ENCODE measurements around the gene VCL. TPM values are rescaled to one million over a fixed set of nuclear protein-coding genes. Genes with fewer than 3 reads are reported as not detected.
"Not testable (repeated sequence)": the region's sequence is repeated elsewhere in the genome, so short reads cannot be mapped to it uniquely, and the experiment has no call there.

The VCL gene
- total and polyA plus RNA-seq, 4 experiments from 2014 or later, result 29.6 to 60.3 (median 38.9) TPM

DNA sequence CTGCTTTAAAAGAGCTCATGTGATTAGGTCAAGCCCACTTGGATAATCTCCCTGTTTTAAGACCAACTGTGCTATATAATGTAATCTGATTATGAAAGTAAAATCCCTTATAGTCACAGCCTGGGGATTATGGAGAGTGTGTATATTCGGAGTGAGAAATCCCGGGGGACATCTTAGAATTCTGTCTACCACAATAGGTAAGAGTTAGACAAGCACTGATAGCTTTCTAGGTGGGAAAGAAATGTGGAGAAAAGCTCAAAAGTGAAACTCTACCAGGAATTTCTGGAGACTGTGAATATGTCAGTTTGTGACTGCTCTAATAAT is 2.9 kb upstream of the VCL start:
- DNase-seq, result no peak
- intact Hi-C loops (cut with micrococcal nuclease), result loop anchor here (5.0 kb wide), 2 partner anchors 42 to 832 kb away; partner anchors contain the start of gene KAT6B
- Mint-ChIP-seq H3K9me3 (peaks cover 0 to 5% (median 0%) of the 10 kb centered on the region in 8 donors), H3K27me3 (no peaks in the 10 kb centered on the region), H3K27ac (peak overlapping the region in 3 of 7 donors; percentile 13 to 57 (median 43)), H3K4me3 (peak overlapping the region in 2 of 8 donors; percentile 5 to 25), H3K4me1 (peaks cover 31 to 64% (median 48%) of the 10 kb centered on the region in 4 donors), H3K36me3 (peaks cover 6 to 15% of the 10 kb centered on the region in 2 donors)
- Histone ChIP-seq H3K36me3 (ENCODE audit: insufficient read depth, low read length) (no peaks in the 10 kb centered on the region), H3K4me3 (ENCODE audit: low read length in 2 of 2) (no peak overlapping the region), H3K27ac (ENCODE audit: low read depth, low read length) (no peak overlapping the region), H3K9me3 (ENCODE audit: control insufficient read depth in 1 of 2, low read length in 2 of 2) (no peaks in the 10 kb centered on the region), H3K4me1 (ENCODE audit: insufficient read depth, low read length) (peaks cover 56% of the 10 kb centered on the region), H3K27me3 (ENCODE audit: insufficient read depth, low read length) (no peaks in the 10 kb centered on the region)
- ChIA-PET POLR2A (ENCODE audit: partially characterized antibody) (interaction anchor here (0.7 to 2.3 kb wide), 2 partner anchors 38 to 88 kb away, joined by 3 to 11 read pairs; no protein-coding TSS in a partner anchor), CTCF (ENCODE audit: partially characterized antibody) (interaction anchor here (0.8 to 2.1 kb wide), 6 partner anchors 20 to 54 kb away, joined by 3 to 8 read pairs (median 4); no protein-coding TSS in a partner anchor)

DNA sequence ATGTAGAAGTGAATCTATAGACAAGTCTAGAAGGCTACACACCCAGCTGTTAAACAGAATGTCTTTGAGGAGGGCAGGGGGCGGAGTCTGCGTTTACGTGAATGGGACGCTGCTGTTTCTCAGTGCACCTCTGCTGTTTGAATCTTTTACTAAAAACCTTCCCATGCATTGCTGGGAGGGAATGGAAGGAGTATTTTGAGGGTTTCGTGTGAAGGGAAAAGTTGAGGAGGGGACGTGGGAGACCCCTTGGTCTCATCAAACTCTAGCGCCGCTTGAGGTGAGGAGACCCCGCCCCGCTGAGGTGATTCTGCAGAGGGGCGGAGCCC is 492 bp upstream of the VCL start:
- Histone ChIP-seq H3K27me3 (ENCODE audit: insufficient read depth, low read length) (no peaks in the 10 kb centered on the region), H3K4me1 (ENCODE audit: insufficient read depth, low read length) (peaks cover 60% of the 10 kb centered on the region), H3K36me3 (ENCODE audit: insufficient read depth, low read length) (no peaks in the 10 kb centered on the region), H3K9me3 (ENCODE audit: control insufficient read depth in 1 of 2, low read length in 2 of 2) (no peaks in the 10 kb centered on the region), H3K27ac (ENCODE audit: low read depth, low read length) (peak overlapping the region; percentile 87), H3K4me3 (ENCODE audit: low read length in 2 of 2) (peak overlapping the region; percentile 76 to 94)
- POLR2A ChIA-PET (ENCODE audit: partially characterized antibody), result interaction anchor here (0.8 to 2.7 kb wide), 9 partner anchors 12 to 122 kb away, joined by 3 to 11 read pairs (median 4); no protein-coding TSS in a partner anchor
- peaks cover 0 to 5% (median 0%) of the 10 kb centered on the region in 8 donors for H3K9me3 Mint-ChIP-seq
- H3K4me1 Mint-ChIP-seq, result peaks cover 33 to 71% (median 52%) of the 10 kb centered on the region in 4 donors
- CTCF ChIA-PET (ENCODE audit: partially characterized antibody), result interaction anchor here (1.0 to 2.0 kb wide), 4 partner anchors 15 to 56 kb away, joined by 3 to 7 read pairs (median 4); no protein-coding TSS in a partner anchor
- H3K4me3 Mint-ChIP-seq, result peak overlapping the region; percentile 98 to 100 (median 100)
- peak in 3 of 5 donors; percentile 76 to 88 (median 88) for DNase-seq
- peak overlapping the region; percentile 81 to 100 (median 99) for H3K27ac Mint-ChIP-seq
- no peaks in the 10 kb centered on the region for H3K27me3 Mint-ChIP-seq
- intact Hi-C loops (cut with micrococcal nuclease), result loop anchor here (5.0 kb wide), 2 partner anchors 40 to 830 kb away; partner anchors contain the start of gene KAT6B
- H3K36me3 Mint-ChIP-seq, result peaks cover 11 to 15% of the 10 kb centered on the region in 2 donors

DNA sequence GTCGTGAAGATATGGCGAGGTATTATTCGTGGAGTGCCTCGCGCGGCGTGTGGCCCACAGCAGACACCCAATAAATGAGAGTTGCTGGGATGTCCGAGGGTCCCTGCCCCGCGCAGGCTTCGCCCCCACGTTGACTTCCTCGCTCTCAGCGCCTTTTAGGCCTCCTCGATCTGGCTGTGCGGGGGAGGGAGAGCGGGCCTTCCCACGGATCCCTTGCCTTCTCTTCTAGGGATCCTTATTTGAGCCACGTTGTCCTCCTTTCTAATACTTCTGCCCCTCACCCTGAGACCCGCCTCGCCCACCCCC is 660 bp downstream of the VCL start:
- intact Hi-C loops (cut with micrococcal nuclease), result loop anchor here (1.0 to 5.0 kb wide), 5 partner anchors 24 to 829 kb away; partner anchors contain the start of gene KAT6B
- Histone ChIP-seq H3K27ac (ENCODE audit: low read depth, low read length) (peak overlapping the region; percentile 87), H3K4me1 (ENCODE audit: insufficient read depth, low read length) (peaks cover 57% of the 10 kb centered on the region), H3K27me3 (ENCODE audit: insufficient read depth, low read length) (no peaks in the 10 kb centered on the region), H3K36me3 (ENCODE audit: insufficient read depth, low read length) (no peaks in the 10 kb centered on the region), H3K9me3 (ENCODE audit: control insufficient read depth in 1 of 2, low read length in 2 of 2) (no peaks in the 10 kb centered on the region), H3K4me3 (ENCODE audit: low read length in 2 of 2) (peak overlapping the region; percentile 76 to 94)
- POLR2A ChIA-PET (ENCODE audit: partially characterized antibody), result interaction anchor here (0.9 to 2.7 kb wide), 6 partner anchors 11 to 84 kb away, joined by 3 to 13 read pairs (median 10); no protein-coding TSS in a partner anchor
- peaks cover 33 to 69% (median 52%) of the 10 kb centered on the region in 4 donors for H3K4me1 Mint-ChIP-seq
- H3K4me3 Mint-ChIP-seq, result peak overlapping the region; percentile 91 to 100 (median 99)
- H3K27ac Mint-ChIP-seq, result peak overlapping the region; percentile 81 to 98 (median 94)
- peaks cover 0 to 5% (median 0%) of the 10 kb centered on the region in 8 donors for H3K9me3 Mint-ChIP-seq
- DNase-seq, result no peak
- peaks cover 11 to 15% of the 10 kb centered on the region in 2 donors for H3K36me3 Mint-ChIP-seq
- H3K27me3 Mint-ChIP-seq, result no peaks in the 10 kb centered on the region
- CTCF ChIA-PET (ENCODE audit: partially characterized antibody), result interaction anchor here (1.3 to 3.4 kb wide), 4 partner anchors 20 to 58 kb away, joined by 4 to 20 read pairs (median 12); no protein-coding TSS in a partner anchor

GRCh38 chr10:73998929-73999691 is 1.2 kb downstream of the VCL start:
- Histone ChIP-seq H3K36me3 (ENCODE audit: insufficient read depth, low read length) (no peaks in the 10 kb centered on the region), H3K4me1 (ENCODE audit: insufficient read depth, low read length) (peaks cover 58% of the 10 kb centered on the region), H3K27ac (ENCODE audit: low read depth, low read length) (peak overlapping the region; percentile 87), H3K27me3 (ENCODE audit: insufficient read depth, low read length) (no peaks in the 10 kb centered on the region), H3K4me3 (ENCODE audit: low read length in 2 of 2) (peak overlapping the region; percentile 76 to 94), H3K9me3 (ENCODE audit: control insufficient read depth in 1 of 2, low read length in 2 of 2) (no peaks in the 10 kb centered on the region)
- POLR2A ChIA-PET (ENCODE audit: partially characterized antibody), result interaction anchor here (0.6 to 2.7 kb wide), 10 partner anchors 8 to 85 kb away, joined by 3 to 13 read pairs (median 6); no protein-coding TSS in a partner anchor
- DNase-seq, result peak in 1 of 5 donors; percentile 45
- peaks cover 11 to 15% of the 10 kb centered on the region in 2 donors for H3K36me3 Mint-ChIP-seq
- no peaks in the 10 kb centered on the region for H3K27me3 Mint-ChIP-seq
- peaks cover 0 to 5% (median 0%) of the 10 kb centered on the region in 8 donors for H3K9me3 Mint-ChIP-seq
- intact Hi-C loops (cut with micrococcal nuclease), result loop anchor here (1.0 to 5.0 kb wide), 5 partner anchors 24 to 828 kb away; partner anchors contain the start of gene KAT6B
- peaks cover 32 to 70% (median 53%) of the 10 kb centered on the region in 4 donors for H3K4me1 Mint-ChIP-seq
- CTCF ChIA-PET (ENCODE audit: partially characterized antibody), result interaction anchor here (0.8 to 3.4 kb wide), 13 partner anchors 13 to 120 kb away, joined by 3 to 20 read pairs (median 4); no protein-coding TSS in a partner anchor
- H3K4me3 Mint-ChIP-seq, result peak overlapping the region; percentile 91 to 100 (median 99)
- peak overlapping the region; percentile 81 to 98 (median 94) for H3K27ac Mint-ChIP-seq

GRCh38 chr10:73999703-74000102 is 1.8 kb downstream of the VCL start:
- H3K36me3 ChIP-seq (ENCODE audit: insufficient read depth, low read length), result no peaks in the 10 kb centered on the region
- Mint-ChIP-seq H3K36me3 (peaks cover 11 to 15% of the 10 kb centered on the region in 2 donors), H3K27ac (peak overlapping the region; percentile 81 to 98 (median 94)), H3K27me3 (no peaks in the 10 kb centered on the region), H3K4me3 (peak overlapping the region; percentile 91 to 100 (median 99)), H3K9me3 (peaks cover 0 to 5% (median 0%) of the 10 kb centered on the region in 8 donors), H3K4me1 (peaks cover 34 to 70% (median 54%) of the 10 kb centered on the region in 4 donors)
- H3K27ac ChIP-seq (ENCODE audit: low read depth, low read length), result peak overlapping the region; percentile 87
- no peaks in the 10 kb centered on the region for H3K9me3 ChIP-seq (ENCODE audit: control insufficient read depth in 1 of 2, low read length in 2 of 2)
- peaks cover 64% of the 10 kb centered on the region for H3K4me1 ChIP-seq (ENCODE audit: insufficient read depth, low read length)
- H3K4me3 ChIP-seq (ENCODE audit: low read length in 2 of 2), result peak overlapping the region in 1 of 2 donors; percentile 94
- no peaks in the 10 kb centered on the region for H3K27me3 ChIP-seq (ENCODE audit: insufficient read depth, low read length)
- ChIA-PET CTCF (ENCODE audit: partially characterized antibody) (interaction anchor here (0.6 to 3.4 kb wide), 15 partner anchors 12 to 120 kb away, joined by 3 to 20 read pairs (median 3); no protein-coding TSS in a partner anchor), POLR2A (ENCODE audit: partially characterized antibody) (interaction anchor here (0.6 to 2.7 kb wide), 8 partner anchors 8 to 59 kb away, joined by 3 to 13 read pairs (median 6); no protein-coding TSS in a partner anchor)
- intact Hi-C loops (cut with micrococcal nuclease), result loop anchor here (2.0 to 5.0 kb wide), 3 partner anchors 25 to 828 kb away; partner anchors contain the start of gene KAT6B
- DNase-seq, result no peak

GRCh38 chr10:74000244-74000643 is 2.3 kb downstream of the VCL start:
- DNase-seq; H3K36me3 ChIP-seq (ENCODE audit: insufficient read depth, low read length); H3K27ac ChIP-seq (ENCODE audit: low read depth, low read length); intact Hi-C loops (cut with micrococcal nuclease); H3K9me3 ChIP-seq (ENCODE audit: control insufficient read depth in 1 of 2, low read length in 2 of 2); H3K4me3 ChIP-seq (ENCODE audit: low read length in 2 of 2); H3K27me3 Mint-ChIP-seq; H3K9me3 Mint-ChIP-seq; H3K27me3 ChIP-seq (ENCODE audit: insufficient read depth, low read length): not testable (repeated sequence)
- H3K4me1 ChIP-seq (ENCODE audit: insufficient read depth, low read length), result peaks cover 66% of the 10 kb centered on the region
- Mint-ChIP-seq H3K36me3 (peaks cover 11 to 15% of the 10 kb centered on the region in 2 donors), H3K27ac (peak overlapping the region in 2 of 7 donors; percentile 81 to 93), H3K4me1 (peaks cover 37 to 69% (median 53%) of the 10 kb centered on the region in 4 donors), H3K4me3 (peak overlapping the region; percentile 1 to 100 (median 97))
- CTCF ChIA-PET (ENCODE audit: partially characterized antibody), result interaction anchor here (0.6 to 3.4 kb wide), 11 partner anchors 11 to 114 kb away, joined by 3 to 20 read pairs (median 4); no protein-coding TSS in a partner anchor
- POLR2A ChIA-PET (ENCODE audit: partially characterized antibody), result interaction anchor here (0.9 to 2.4 kb wide), 6 partner anchors 8 to 44 kb away, joined by 3 to 13 read pairs (median 6); no protein-coding TSS in a partner anchor

Data from CD4-positive, alpha-beta memory T cell (primary cell).